Mesenchymal stem cell (in vitro differentiated cells and primary cell): ENCODE results near the gene SMAD6.
"Not testable (repeated sequence)": the region's sequence is repeated elsewhere in the genome, so short reads cannot be mapped to it uniquely, and the experiment has no call there.

Source experiments
- DNase-seq: peaks from one replicate; pipeline ENCODE4 v3.0.0-alpha.2; 2013
- H2AFZ ChIP-seq: one replicate; pipeline ENCODE4 v1.6.1; 2013; ENCODE audit warnings: low read depth, mild to moderate bottlenecking, control low read depth, inconsistent platforms, low read length, moderate library complexity
- H2AK5ac ChIP-seq: 2 replicates; pipeline ENCODE4 v1.6.1; 2013; ENCODE audit warnings: low read length, moderate library complexity, mild to moderate bottlenecking, inconsistent platforms; ENCODE audit not compliant: severe bottlenecking
- H2BK120ac ChIP-seq: one replicate; pipeline ENCODE4 v1.6.1; 2013; ENCODE audit warnings: low read depth, mild to moderate bottlenecking, inconsistent platforms, low read length, moderate library complexity
- H2BK12ac ChIP-seq, 2 experiments: one replicate each; pipeline ENCODE4 v1.6.1; 2013; ENCODE audit warnings: inconsistent platforms in 2 of 2, low read length in 2 of 2, mild to moderate bottlenecking in 2 of 2, moderate library complexity in 2 of 2, control low read depth in 1 of 2
- H2BK15ac ChIP-seq: one replicate; pipeline ENCODE4 v1.6.1; 2013; ENCODE audit warnings: mild to moderate bottlenecking, low read depth, inconsistent platforms; ENCODE audit not compliant: poor library complexity, severe bottlenecking
- H2BK5ac ChIP-seq: 2 replicates; pipeline ENCODE4 v1.6.1; 2013; ENCODE audit warnings: low read depth, mild to moderate bottlenecking, low read length, control low read depth, inconsistent platforms; ENCODE audit not compliant: poor library complexity, severe bottlenecking
- H3K14ac ChIP-seq, 2 experiments: one replicate each; pipeline ENCODE4 v1.6.1; 2013; ENCODE audit warnings: inconsistent platforms in 2 of 2, low read length in 2 of 2, control low read depth in 1 of 2, mild to moderate bottlenecking in 1 of 2, moderate library complexity in 1 of 2
- H3K18ac ChIP-seq, 2 experiments: one replicate each; pipeline ENCODE4 v1.6.1; 2013; ENCODE audit warnings: inconsistent platforms in 2 of 2, low read length in 2 of 2, control low read depth in 1 of 2, low read depth in 1 of 2, mild to moderate bottlenecking in 1 of 2
- H3K23ac ChIP-seq, 2 experiments: one replicate each; pipeline ENCODE4 v1.6.1; 2013; ENCODE audit warnings: inconsistent platforms in 2 of 2, low read length in 2 of 2, mild to moderate bottlenecking in 2 of 2, moderate library complexity in 2 of 2, control low read depth in 1 of 2
- H3K27ac ChIP-seq: 2 replicates; pipeline ENCODE4 v1.5.1; 2013; ENCODE audit warnings: mild to moderate bottlenecking, moderate library complexity, low read length, control low read depth, inconsistent platforms; ENCODE audit not compliant: poor library complexity, severe bottlenecking
- H3K27me3 ChIP-seq, 2 experiments: 2 replicates each; pipeline versions ENCODE4 v1.6.1 to v1.7.0; 2013; ENCODE audit warnings: low read length in 2 of 2, mild to moderate bottlenecking in 2 of 2, moderate library complexity in 2 of 2, control low read depth in 1 of 2, inconsistent platforms in 1 of 2; ENCODE audit not compliant: control insufficient read depth in 1 of 2, insufficient read depth in 1 of 2
- H3K36me3 ChIP-seq, 2 experiments: 2 replicates each; pipeline versions ENCODE4 v1.6.1 to v1.7.0; 2013; ENCODE audit warnings: low read length in 2 of 2, control low read depth in 1 of 2, inconsistent platforms in 1 of 2, low read depth in 1 of 2, mild to moderate bottlenecking in 1 of 2; ENCODE audit not compliant: insufficient read depth in 2 of 2, control insufficient read depth in 1 of 2
- H3K4ac ChIP-seq, 2 experiments: one replicate each; pipeline ENCODE4 v1.6.1; 2013; ENCODE audit warnings: inconsistent platforms in 2 of 2, low read length in 2 of 2, mild to moderate bottlenecking in 2 of 2, moderate library complexity in 2 of 2, control low read depth in 1 of 2, low read depth in 1 of 2
- H3K4me1 ChIP-seq: 2 replicates; pipeline ENCODE4 v1.6.1; 2013; ENCODE audit warnings: low read depth, low read length, control low read depth; ENCODE audit not compliant: control insufficient read depth, insufficient read depth
- H3K4me2 ChIP-seq: 2 replicates; pipeline ENCODE4 v1.6.1; 2013; ENCODE audit warnings: low read length, mild to moderate bottlenecking, inconsistent platforms; ENCODE audit not compliant: poor library complexity, severe bottlenecking
- H3K4me3 ChIP-seq, 2 experiments: 2 replicates each; pipeline versions ENCODE4 v1.5.1 to v1.7.0; 2013; ENCODE audit warnings: low read length in 2 of 2, mild to moderate bottlenecking in 2 of 2, control low read depth in 1 of 2, low read depth in 1 of 2; ENCODE audit not compliant: insufficient read depth in 1 of 2
- H3K79me1 ChIP-seq: replicated peaks from 2 replicates; pipeline ENCODE4 v1.6.1; 2013; ENCODE audit warnings: mild to moderate bottlenecking, control low read depth, low read length, inconsistent platforms; ENCODE audit not compliant: poor library complexity, severe bottlenecking
- H3K9ac ChIP-seq: 2 replicates; pipeline ENCODE4 v1.7.0; 2013; ENCODE audit warnings: mild to moderate bottlenecking, low read length, moderate library complexity
- H3K9me3 ChIP-seq: 2 replicates; pipeline ENCODE4 v1.7.0; 2013; ENCODE audit warnings: mild to moderate bottlenecking, low read length; ENCODE audit not compliant: control insufficient read depth
- H4K8ac ChIP-seq: one replicate; pipeline ENCODE4 v1.6.1; 2013; ENCODE audit warnings: inconsistent platforms, mild to moderate bottlenecking, low read length, moderate library complexity
- H4K91ac ChIP-seq: one replicate; pipeline ENCODE4 v1.6.1; 2013; ENCODE audit warnings: mild to moderate bottlenecking, low read length, inconsistent platforms
- WGBS: methylation state at CpG from one replicate; pipeline ENCODE4 v1.1.7; 2013; ENCODE audit warnings: mixed read lengths; 5-methylcytosine and 5-hydroxymethylcytosine counted together

SMAD6 gene

DNA sequence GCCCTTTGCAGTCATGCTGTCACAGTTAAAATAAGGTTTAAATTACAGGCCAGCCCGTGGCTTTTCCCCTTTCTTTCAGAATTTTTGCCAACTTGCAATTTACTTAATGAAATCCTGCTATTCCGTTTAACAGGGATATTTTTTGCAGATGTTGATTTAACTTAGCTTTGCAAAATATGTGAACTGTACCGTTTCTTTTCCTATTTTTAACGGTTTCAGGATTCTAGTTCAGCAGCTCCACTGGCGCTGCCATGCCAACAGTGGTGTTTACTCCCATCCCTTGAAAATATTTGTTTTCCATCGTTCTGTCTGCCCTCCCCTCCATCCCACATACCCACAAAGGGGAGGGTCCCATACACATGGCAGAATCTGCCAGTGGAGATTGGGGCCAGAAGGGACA lies 54.3 kb downstream of the SMAD6 start:
- DNase-seq, result no peak
- H3K4me3 ChIP-seq, result peak overlapping the region in 1 of 2 experiments; percentile 17
- H2AK5ac ChIP-seq, result no peak overlapping the region
- H4K8ac ChIP-seq, result no peak overlapping the region
- H3K4ac ChIP-seq, result no peak overlapping the region
- whole genome bisulfite sequencing, result 90% methylated on average over 6 of the region's 6 CpGs
- H3K27me3 ChIP-seq, result no peaks in the 10 kb centered on the region
- no peak overlapping the region for H3K27ac ChIP-seq
- no peak overlapping the region for H3K14ac ChIP-seq
- no peak overlapping the region for H2BK5ac ChIP-seq
- H3K4me1 ChIP-seq, result peaks cover 21% of the 10 kb centered on the region
- H2BK12ac ChIP-seq, result no peak overlapping the region
- H3K36me3 ChIP-seq, result peaks cover 12 to 41% of the 10 kb centered on the region in 2 experiments
- H2BK120ac ChIP-seq, result no peak overlapping the region
- peaks cover 11% of the 10 kb centered on the region for H3K9me3 ChIP-seq
- H3K4me2 ChIP-seq, result no peak overlapping the region
- no peak overlapping the region for H4K91ac ChIP-seq
- no peak overlapping the region for H2BK15ac ChIP-seq
- no peak overlapping the region for H3K23ac ChIP-seq
- H2AFZ ChIP-seq, result no peak overlapping the region
- no peak overlapping the region for H3K18ac ChIP-seq
- peaks cover 21% of the 10 kb centered on the region for H3K79me1 ChIP-seq
- H3K9ac ChIP-seq, result peak overlapping the region; percentile 69

DNA sequence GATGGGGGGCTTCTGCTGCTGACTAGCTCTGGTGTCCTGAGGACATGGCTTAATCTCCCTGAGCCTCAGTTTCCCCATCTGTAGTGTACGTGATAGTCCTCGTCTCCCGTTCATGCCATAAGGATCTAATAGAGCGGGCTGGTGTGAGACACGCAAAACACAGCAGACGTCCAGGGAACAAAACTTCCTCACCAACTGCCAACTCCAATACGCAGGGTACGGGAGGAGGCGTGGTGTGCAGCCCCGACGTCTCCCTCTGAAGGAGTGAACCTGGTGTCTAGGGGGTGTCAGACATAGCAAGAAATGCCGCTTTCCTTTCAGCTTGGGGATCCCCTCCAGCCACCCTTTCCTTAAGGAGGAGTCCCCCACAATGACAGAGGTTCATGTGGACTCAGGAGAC lies 55.0 kb downstream of the SMAD6 start:
- Histone ChIP-seq H3K18ac (no peak overlapping the region), H4K91ac (no peak overlapping the region), H3K9ac (peak overlapping the region; percentile 69), H2BK120ac (no peak overlapping the region), H3K4me2 (no peak overlapping the region), H3K4me3 (no peak overlapping the region), H2BK5ac (no peak overlapping the region), H2AFZ (no peak overlapping the region), H3K14ac (no peak overlapping the region), H3K4me1 (peaks cover 20% of the 10 kb centered on the region), H3K27ac (no peak overlapping the region), H3K27me3 (no peaks in the 10 kb centered on the region), H3K36me3 (peaks cover 12 to 47% of the 10 kb centered on the region in 2 experiments), H2BK15ac (no peak overlapping the region), H2BK12ac (no peak overlapping the region), H3K9me3 (peaks cover 11% of the 10 kb centered on the region), H3K4ac (no peak overlapping the region), H3K79me1 (peaks cover 21% of the 10 kb centered on the region), H2AK5ac (peak overlapping the region; percentile 21), H3K23ac (no peak overlapping the region), H4K8ac (no peak overlapping the region)
- no peak for DNase-seq
- 100% methylated on average over 5 of the region's 12 CpGs for WGBS

DNA sequence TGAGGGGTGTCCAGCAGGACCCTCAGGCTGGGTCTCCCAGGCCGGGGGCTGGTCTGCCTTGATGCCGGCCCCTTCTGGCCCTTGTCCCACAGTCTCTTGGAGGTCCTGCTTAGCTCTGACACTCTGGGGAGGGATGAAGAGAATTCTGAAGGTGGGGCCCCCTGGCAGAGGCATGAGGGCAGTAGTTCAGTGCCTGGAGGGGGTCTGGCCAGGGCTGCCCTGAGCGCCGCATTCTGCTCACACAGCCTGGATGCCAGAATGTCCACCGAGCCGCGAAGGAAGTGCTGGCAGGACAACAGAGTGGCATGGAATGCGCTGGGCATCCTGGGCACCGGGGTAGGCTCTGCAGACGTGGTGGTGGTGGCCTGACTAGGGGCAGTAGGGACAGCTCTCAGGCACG lies 55.5 kb downstream of the SMAD6 start:
- Histone ChIP-seq H3K23ac (no peak overlapping the region), H2AFZ (no peak overlapping the region), H3K79me1 (peaks cover 21% of the 10 kb centered on the region), H3K9me3 (peaks cover 11% of the 10 kb centered on the region), H3K4me3 (no peak overlapping the region), H2BK12ac (no peak overlapping the region), H4K8ac (peak overlapping the region; percentile 21), H3K4ac (no peak overlapping the region), H2AK5ac (no peak overlapping the region), H3K27ac (no peak overlapping the region), H3K4me2 (no peak overlapping the region), H3K36me3 (peaks cover 12 to 47% of the 10 kb centered on the region in 2 experiments), H3K27me3 (no peaks in the 10 kb centered on the region), H2BK120ac (no peak overlapping the region), H2BK5ac (no peak overlapping the region), H3K18ac (no peak overlapping the region), H4K91ac (no peak overlapping the region), H3K14ac (peak overlapping the region in 1 of 2 experiments; percentile 39), H3K4me1 (peaks cover 21% of the 10 kb centered on the region), H2BK15ac (no peak overlapping the region), H3K9ac (no peak overlapping the region)
- DNase-seq, result no peak
- 95% methylated on average over 11 of the region's 11 CpGs for WGBS

DNA sequence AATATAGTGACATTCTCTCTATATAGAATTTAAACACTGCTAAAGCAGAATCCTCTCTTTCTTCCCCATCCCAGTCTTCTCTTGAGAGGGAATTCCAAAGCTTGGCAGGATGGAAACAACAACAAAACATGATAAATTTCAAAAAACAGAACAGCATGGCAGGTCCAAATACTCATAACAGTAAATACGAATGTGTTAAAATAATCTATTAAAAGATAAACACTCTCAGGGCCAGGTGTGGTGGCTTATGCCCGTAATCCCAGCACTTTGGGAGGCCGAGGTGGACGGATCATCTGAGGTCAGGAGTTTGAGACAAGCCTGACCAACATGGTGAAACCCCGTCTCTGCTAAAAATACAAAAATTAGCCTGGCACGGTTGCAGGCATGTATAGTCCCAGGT lies 56.2 kb downstream of the SMAD6 start:
- not testable (repeated sequence) for H2BK5ac ChIP-seq, H2BK12ac ChIP-seq, H3K23ac ChIP-seq, H2AFZ ChIP-seq, H2BK120ac ChIP-seq, DNase-seq, H3K27ac ChIP-seq, H3K4me2 ChIP-seq, H2AK5ac ChIP-seq, H3K4me3 ChIP-seq, H4K8ac ChIP-seq, H3K18ac ChIP-seq, H3K9ac ChIP-seq, H3K27me3 ChIP-seq, H3K4ac ChIP-seq, H2BK15ac ChIP-seq, H4K91ac ChIP-seq, H3K14ac ChIP-seq
- peaks cover 12 to 41% of the 10 kb centered on the region in 2 experiments for H3K36me3 ChIP-seq
- H3K79me1 ChIP-seq, result peaks cover 18% of the 10 kb centered on the region
- peaks cover 26% of the 10 kb centered on the region for H3K4me1 ChIP-seq
- H3K9me3 ChIP-seq, result peaks cover 11% of the 10 kb centered on the region
- WGBS, result 97% methylated on average over 5 of the region's 6 CpGs
